Adrenal gland (tissue), 5 donors: ENCODE measurements around the gene PRIM2.
"Not testable (repeated sequence)": the region's sequence is repeated elsewhere in the genome, so short reads cannot be mapped to it uniquely, and the experiment has no call there.

Experiments
- POLR2A ChIP-seq, 2 donors: fragments of 450-650 bp; IDR thresholded peaks; one replicate each; pipeline ENCODE4 v1.6.1; 2017; ENCODE audit warnings: antibody characterized with exemption in 2 of 2, mild to moderate bottlenecking in 2 of 2, moderate library complexity in 1 of 2
- TF ChIP-seq, protein P1 (sequence below), 6 experiments: fragments of 450-650 bp in 4 of 6; fragments of 200-600 bp in 2 of 6; sonication (generic) in 1 of 6; IDR thresholded peaks; 1 replicate in 5 of 6; 2 replicates in 1 of 6; pipeline versions ENCODE4 v1.5.1 to v1.8.0; 2016 to 2021; ENCODE audit warnings: antibody characterized with exemption in 6 of 6, mild to moderate bottlenecking in 2 of 6, moderate library complexity in 1 of 6
- donor health status: DM: no; HTN: no; CAD: no.

DNA sequence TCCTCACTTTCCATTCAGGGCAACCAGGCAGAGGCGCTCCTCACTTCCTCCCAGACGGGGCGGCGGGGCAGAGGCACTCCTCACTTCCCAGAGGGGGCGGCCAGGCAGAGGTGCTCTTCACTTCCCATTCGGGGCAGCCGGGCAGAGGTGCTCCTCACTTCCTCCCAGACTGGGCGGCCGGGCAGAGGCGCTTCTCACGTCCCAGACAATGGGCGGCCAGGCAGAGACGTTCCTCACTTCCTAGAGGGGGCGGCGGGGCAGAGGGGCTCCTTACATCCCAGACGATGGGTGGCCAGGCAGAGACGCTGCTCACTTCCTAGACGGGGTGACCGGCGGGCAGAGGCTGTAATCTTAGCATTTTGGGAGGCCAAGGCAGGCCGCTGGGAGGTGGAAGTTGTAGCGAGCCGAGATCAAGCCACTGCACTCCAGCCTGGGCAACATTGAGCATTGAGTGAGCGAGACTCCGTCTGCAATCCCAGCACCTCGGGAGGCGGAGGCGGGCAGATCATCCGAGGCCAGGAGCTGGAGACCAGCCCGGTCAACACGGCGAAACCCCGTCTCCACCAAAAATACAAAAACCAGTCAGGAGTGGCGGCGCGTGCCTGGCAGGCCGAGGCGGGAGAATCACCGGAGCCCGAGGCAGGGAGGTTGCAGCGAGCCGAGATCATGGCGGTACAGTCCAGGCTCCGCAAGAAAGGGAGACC, 6.0 kb upstream of the PRIM2 start:
- TF ChIP-seq, protein P1, sequence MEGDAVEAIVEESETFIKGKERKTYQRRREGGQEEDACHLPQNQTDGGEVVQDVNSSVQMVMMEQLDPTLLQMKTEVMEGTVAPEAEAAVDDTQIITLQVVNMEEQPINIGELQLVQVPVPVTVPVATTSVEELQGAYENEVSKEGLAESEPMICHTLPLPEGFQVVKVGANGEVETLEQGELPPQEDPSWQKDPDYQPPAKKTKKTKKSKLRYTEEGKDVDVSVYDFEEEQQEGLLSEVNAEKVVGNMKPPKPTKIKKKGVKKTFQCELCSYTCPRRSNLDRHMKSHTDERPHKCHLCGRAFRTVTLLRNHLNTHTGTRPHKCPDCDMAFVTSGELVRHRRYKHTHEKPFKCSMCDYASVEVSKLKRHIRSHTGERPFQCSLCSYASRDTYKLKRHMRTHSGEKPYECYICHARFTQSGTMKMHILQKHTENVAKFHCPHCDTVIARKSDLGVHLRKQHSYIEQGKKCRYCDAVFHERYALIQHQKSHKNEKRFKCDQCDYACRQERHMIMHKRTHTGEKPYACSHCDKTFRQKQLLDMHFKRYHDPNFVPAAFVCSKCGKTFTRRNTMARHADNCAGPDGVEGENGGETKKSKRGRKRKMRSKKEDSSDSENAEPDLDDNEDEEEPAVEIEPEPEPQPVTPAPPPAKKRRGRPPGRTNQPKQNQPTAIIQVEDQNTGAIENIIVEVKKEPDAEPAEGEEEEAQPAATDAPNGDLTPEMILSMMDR (IDR thresholded peaks at IDR 0.05) = not testable (repeated sequence)
- not testable (repeated sequence) for TF ChIP-seq POLR2A (IDR thresholded peaks at IDR 0.05)
